H9 (cell line): Measurements from ENCODE around the gene SHISA3. TPM values are rescaled to one million over a fixed set of nuclear protein-coding genes. Genes with fewer than 3 reads are reported as not detected.

ENCODE experiments used
- DNase-seq: peaks from one replicate; pipeline ENCODE4 v3.0.0-alpha.2; 2017
- H2AFZ ChIP-seq: one replicate; pipeline ENCODE4 v1.6.1; 2013; ENCODE audit warnings: mild to moderate bottlenecking, low read length, control low read depth, moderate library complexity
- H2AK5ac ChIP-seq: 2 replicates; pipeline ENCODE4 v1.6.1; 2013; ENCODE audit warnings: low read length, control low read depth, mixed read lengths; ENCODE audit not compliant: insufficient read length
- H2BK120ac ChIP-seq: one replicate; pipeline ENCODE4 v1.6.1; 2013; ENCODE audit warnings: low read depth, mild to moderate bottlenecking, low read length, control low read depth, inconsistent platforms; ENCODE audit not compliant: poor library complexity, severe bottlenecking
- H2BK12ac ChIP-seq: 2 replicates; pipeline ENCODE4 v1.6.1; 2013; ENCODE audit warnings: low read length, control low read depth, mixed read lengths, low read depth; ENCODE audit not compliant: insufficient read length
- H2BK15ac ChIP-seq: 2 replicates; pipeline ENCODE4 v1.6.1; 2013; ENCODE audit warnings: low read depth, low read length, control low read depth
- H2BK20ac ChIP-seq: one replicate; pipeline ENCODE4 v1.6.1; 2013; ENCODE audit warnings: low read depth, mild to moderate bottlenecking, low read length, control low read depth, inconsistent platforms; ENCODE audit not compliant: poor library complexity, severe bottlenecking
- H2BK5ac ChIP-seq: 2 replicates; pipeline ENCODE4 v1.6.1; 2013; ENCODE audit warnings: low read length, control low read depth, mixed read lengths; ENCODE audit not compliant: insufficient read length
- H3K14ac ChIP-seq: 2 replicates; pipeline ENCODE4 v1.6.1; 2013; ENCODE audit warnings: low read length, control low read depth; ENCODE audit not compliant: insufficient read depth
- H3K18ac ChIP-seq: 2 replicates; pipeline ENCODE4 v1.6.1; 2013; ENCODE audit warnings: low read depth, mild to moderate bottlenecking, mixed read lengths, low read length, control low read depth; ENCODE audit not compliant: insufficient read length
- H3K23ac ChIP-seq: 2 replicates; pipeline ENCODE4 v1.6.1; 2013; ENCODE audit warnings: low read length, control low read depth, mixed read lengths, low read depth; ENCODE audit not compliant: insufficient read length
- H3K23me2 ChIP-seq: 2 replicates; pipeline ENCODE4 v1.6.1; 2013; ENCODE audit warnings: low read depth, mild to moderate bottlenecking, mixed read lengths, low read length, control low read depth; ENCODE audit not compliant: insufficient read length, poor library complexity, severe bottlenecking
- H3K27ac ChIP-seq: 2 replicates; pipeline ENCODE4 v1.5.1; 2013; ENCODE audit warnings: low read length, control low read depth, mixed read lengths, low read depth; ENCODE audit not compliant: insufficient read length
- H3K27me3 ChIP-seq: 2 replicates; pipeline ENCODE4 v1.6.1; 2013; ENCODE audit warnings: low read length, control low read depth, inconsistent platforms; ENCODE audit not compliant: insufficient read depth
- H3K4ac ChIP-seq: 2 replicates; pipeline ENCODE4 v1.6.1; 2013; ENCODE audit warnings: low read depth, mild to moderate bottlenecking, control low read depth, inconsistent platforms, low read length, moderate library complexity
- H3K4me1 ChIP-seq: 2 replicates; pipeline ENCODE4 v1.6.1; 2013; ENCODE audit warnings: low read length, control low read depth, inconsistent platforms; ENCODE audit not compliant: insufficient read depth
- H3K4me2 ChIP-seq: 2 replicates; pipeline ENCODE4 v1.6.1; 2013; ENCODE audit warnings: low read length, control low read depth, mixed read lengths; ENCODE audit not compliant: insufficient read length, insufficient read depth
- H3K56ac ChIP-seq: 2 replicates; pipeline ENCODE4 v1.6.1; 2013; ENCODE audit warnings: low read depth, mild to moderate bottlenecking, mixed read lengths, low read length, control low read depth; ENCODE audit not compliant: insufficient read length
- H3K79me1 ChIP-seq: 2 replicates; pipeline ENCODE4 v1.6.1; 2013; ENCODE audit warnings: low read depth, mild to moderate bottlenecking, moderate library complexity, low read length, control low read depth, inconsistent platforms; ENCODE audit not compliant: insufficient read depth, poor library complexity, severe bottlenecking
- H3K79me2 ChIP-seq: 2 replicates; pipeline ENCODE4 v1.6.1; 2013; ENCODE audit warnings: low read length, control low read depth, inconsistent platforms; ENCODE audit not compliant: insufficient read depth
- H3K9ac ChIP-seq: 2 replicates; pipeline ENCODE4 v1.6.1; 2013; ENCODE audit warnings: low read length, control low read depth, mixed read lengths; ENCODE audit not compliant: insufficient read length; ENCODE audit errors: extremely low read depth
- H3K9me3 ChIP-seq: one replicate; pipeline ENCODE4 v1.6.1; 2013; ENCODE audit warnings: low read depth, low read length, inconsistent platforms; ENCODE audit not compliant: control insufficient read depth
- H3T11ph ChIP-seq: one replicate; pipeline ENCODE4 v1.6.1; 2013; ENCODE audit warnings: mild to moderate bottlenecking, low read length, control low read depth, inconsistent platforms
- H4K20me1 ChIP-seq: one replicate; pipeline ENCODE4 v1.6.1; 2013; ENCODE audit not compliant: control insufficient read depth, insufficient read length, insufficient read depth
- H4K5ac ChIP-seq: 2 replicates; pipeline ENCODE4 v1.6.1; 2013; ENCODE audit warnings: low read depth, mild to moderate bottlenecking, mixed read lengths, low read length, control low read depth; ENCODE audit not compliant: insufficient read length
- H4K8ac ChIP-seq: replicated peaks from 2 replicates; pipeline ENCODE4 v1.6.1; 2013; ENCODE audit warnings: low read length, control low read depth, mixed read lengths, low read depth; ENCODE audit not compliant: insufficient read length
- H4K91ac ChIP-seq: 2 replicates; pipeline ENCODE4 v1.6.1; 2013; ENCODE audit warnings: low read depth, mild to moderate bottlenecking, moderate library complexity, mixed read lengths, low read length, control low read depth; ENCODE audit not compliant: insufficient read length
- H3K27ac Mint-ChIP-seq, 3 experiments: 2 replicates in 2 of 3; 3 replicates in 1 of 3; pipeline ENCODE4 v1.8.0; 2020 to 2021; ENCODE audit warnings: mixed read lengths in 3 of 3, mild to moderate bottlenecking in 1 of 3, moderate library complexity in 1 of 3
- H3K27me3 Mint-ChIP-seq: 2 replicates; pipeline ENCODE4 v1.8.0; 2021; ENCODE audit warnings: low read depth, mild to moderate bottlenecking, moderate library complexity, mixed read lengths
- H3K36me3 Mint-ChIP-seq, 3 experiments: 2 replicates in 2 of 3; 3 replicates in 1 of 3; pipeline ENCODE4 v1.8.0; 2020 to 2021; ENCODE audit warnings: low read depth in 3 of 3, mixed read lengths in 3 of 3; ENCODE audit not compliant: insufficient read depth in 1 of 3
- H3K4me1 Mint-ChIP-seq, 2 experiments: 2 replicates each; pipeline ENCODE4 v1.8.0; 2020; ENCODE audit warnings: mixed read lengths in 2 of 2
- H3K4me3 Mint-ChIP-seq, 2 experiments: 2 replicates in 1 of 2; 3 replicates in 1 of 2; pipeline ENCODE4 v1.8.0; 2020 to 2021; ENCODE audit warnings: mild to moderate bottlenecking in 2 of 2, mixed read lengths in 2 of 2, moderate library complexity in 1 of 2
- H3K9me3 Mint-ChIP-seq, 2 experiments: 2 replicates in 1 of 2; 3 replicates in 1 of 2; pipeline ENCODE4 v1.8.0; 2020; ENCODE audit warnings: mild to moderate bottlenecking in 2 of 2, mixed read lengths in 2 of 2, moderate library complexity in 1 of 2
- CTCF ChIP-seq: fragments of 200-600 bp; sonication (generic); conservative IDR thresholded peaks from 3 replicates; pipeline ENCODE4 v1.8.0; 2021; ENCODE audit warnings: antibody characterized with exemption, mild to moderate bottlenecking
- WGBS: extraction: QIAGEN DNeasy Blood & Tissue Kit; methylation state at CpG from one replicate; pipeline ENCODE4 v1.1.7; 2013; ENCODE audit warnings: missing lambda C conversion rate, low lambda C conversion rate, mixed read lengths; ENCODE audit not compliant: insufficient read length; ENCODE audit errors: extremely low coverage; 5-methylcytosine and 5-hydroxymethylcytosine counted together
- total RNA-seq: library from RNA; stranded (reverse); gene quantifications from 2 replicates; pipeline ENCODE4 v1.2.1, GENCODE V29; 2021

Gene SHISA3
- total RNA-seq, 1 experiment from 2014 or later = 1.7 TPM

GRCh38 chr4:42385516-42385915 lies 11.8 kb upstream of the SHISA3 start:
- Histone ChIP-seq H4K8ac (no peak overlapping the region), H3K56ac (no peak overlapping the region), H2BK5ac (no peak overlapping the region), H3K27ac (no peak overlapping the region), H3K79me2 (no peaks in the 10 kb centered on the region), H2BK12ac (no peak overlapping the region), H3K18ac (no peak overlapping the region), H3K14ac (no peak overlapping the region), H3T11ph (no peak overlapping the region), H3K23me2 (no peaks in the 10 kb centered on the region), H3K9ac (no peak overlapping the region), H3K23ac (no peak overlapping the region), H4K91ac (no peak overlapping the region), H2AFZ (no peak overlapping the region), H2BK120ac (no peak overlapping the region), H3K27me3 (no peaks in the 10 kb centered on the region), H3K4ac (no peak overlapping the region), H2BK20ac (no peak overlapping the region), H3K9me3 (no peaks in the 10 kb centered on the region), H4K20me1 (no peaks in the 10 kb centered on the region), H3K4me2 (no peak overlapping the region), H3K79me1 (no peaks in the 10 kb centered on the region), H3K4me1 (no peaks in the 10 kb centered on the region), H2AK5ac (no peak overlapping the region), H2BK15ac (no peak overlapping the region), H4K5ac (no peak overlapping the region)
- H3K4me1 Mint-ChIP-seq = peaks cover 3 to 4% of the 10 kb centered on the region in 2 experiments
- no peaks in the 10 kb centered on the region for H3K9me3 Mint-ChIP-seq
- no peak for DNase-seq
- no peaks in the 10 kb centered on the region for H3K36me3 Mint-ChIP-seq
- no peak overlapping the region for H3K27ac Mint-ChIP-seq
- no peak overlapping the region for H3K4me3 Mint-ChIP-seq
- TF ChIP-seq CTCF = no peak
- peaks cover 23% of the 10 kb centered on the region for H3K27me3 Mint-ChIP-seq
- WGBS = no CpG with 5 or more reads among the region's 1 CpG
